Activated CD4-positive, CD25-positive, alpha-beta regulatory T cell (primary cell): Measurements from ENCODE around the gene IQGAP1.
"Not testable (repeated sequence)": the region's sequence is repeated elsewhere in the genome, so short reads cannot be mapped to it uniquely, and the experiment has no call there.

Experiments
- DNase-seq, 4 experiments: peaks; one replicate each; lab custom pipeline; 2025; lab: John Stamatoyannopoulos, UW

IQGAP1 gene

DNA sequence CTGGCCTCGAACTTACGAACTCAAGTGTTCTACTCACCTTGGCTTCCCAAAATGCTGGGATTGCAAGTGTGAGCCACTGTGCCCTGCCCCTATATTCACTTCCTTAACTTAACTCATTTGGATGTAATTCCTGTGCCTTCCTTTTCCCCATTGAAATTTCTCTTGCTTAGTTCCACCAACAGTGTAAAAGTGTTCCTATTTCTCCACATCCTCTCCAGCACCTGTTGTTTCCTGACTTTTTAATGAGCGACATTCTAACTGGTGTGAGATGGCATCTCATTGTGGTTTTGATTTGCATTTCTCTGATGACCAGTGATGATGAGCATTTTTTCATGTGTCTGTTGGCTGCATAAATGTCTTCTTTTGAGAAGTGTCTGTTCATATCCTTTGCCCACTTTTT is 21.5 kb downstream of the IQGAP1 start:
- not testable (repeated sequence) for DNase-seq

DNA sequence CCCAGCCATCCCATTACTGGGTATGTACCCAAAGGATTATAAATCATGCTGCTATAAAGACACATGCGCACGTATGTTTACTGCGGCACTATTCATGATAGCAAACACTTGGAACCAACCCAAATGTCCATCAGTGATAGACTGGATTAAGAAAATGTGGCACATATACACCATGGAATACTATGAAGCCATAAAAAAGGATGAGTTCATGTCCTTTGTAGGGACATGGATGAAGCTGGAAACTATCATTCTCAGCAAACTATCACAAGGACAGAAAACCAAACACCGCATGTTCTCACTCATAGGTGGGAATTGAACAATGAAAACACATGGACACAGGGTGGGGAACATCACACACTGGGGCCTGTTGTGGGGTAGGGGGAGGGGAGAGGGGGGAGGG is 22.3 kb downstream of the IQGAP1 start:
- not testable (repeated sequence) for DNase-seq

DNA sequence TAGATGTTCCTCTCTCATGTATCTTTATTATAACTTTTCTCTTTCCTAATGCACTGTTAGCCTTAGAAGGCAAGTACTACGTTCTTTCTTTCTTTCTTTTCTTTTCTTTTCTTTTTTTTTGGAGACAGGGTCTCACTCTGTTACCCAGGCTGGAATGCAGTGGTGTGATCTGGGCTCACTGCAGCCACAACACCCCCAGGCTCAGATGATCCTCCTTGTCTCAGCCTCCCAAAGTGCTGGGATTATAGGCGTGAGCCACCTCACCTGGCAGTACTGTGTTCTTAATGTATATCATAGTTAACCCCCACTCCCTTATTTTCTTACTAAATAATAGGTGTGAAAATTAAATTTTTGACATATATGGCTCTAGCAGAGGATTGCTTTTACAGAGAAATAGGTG is 23.1 kb downstream of the IQGAP1 start:
- no peak for DNase-seq

DNA sequence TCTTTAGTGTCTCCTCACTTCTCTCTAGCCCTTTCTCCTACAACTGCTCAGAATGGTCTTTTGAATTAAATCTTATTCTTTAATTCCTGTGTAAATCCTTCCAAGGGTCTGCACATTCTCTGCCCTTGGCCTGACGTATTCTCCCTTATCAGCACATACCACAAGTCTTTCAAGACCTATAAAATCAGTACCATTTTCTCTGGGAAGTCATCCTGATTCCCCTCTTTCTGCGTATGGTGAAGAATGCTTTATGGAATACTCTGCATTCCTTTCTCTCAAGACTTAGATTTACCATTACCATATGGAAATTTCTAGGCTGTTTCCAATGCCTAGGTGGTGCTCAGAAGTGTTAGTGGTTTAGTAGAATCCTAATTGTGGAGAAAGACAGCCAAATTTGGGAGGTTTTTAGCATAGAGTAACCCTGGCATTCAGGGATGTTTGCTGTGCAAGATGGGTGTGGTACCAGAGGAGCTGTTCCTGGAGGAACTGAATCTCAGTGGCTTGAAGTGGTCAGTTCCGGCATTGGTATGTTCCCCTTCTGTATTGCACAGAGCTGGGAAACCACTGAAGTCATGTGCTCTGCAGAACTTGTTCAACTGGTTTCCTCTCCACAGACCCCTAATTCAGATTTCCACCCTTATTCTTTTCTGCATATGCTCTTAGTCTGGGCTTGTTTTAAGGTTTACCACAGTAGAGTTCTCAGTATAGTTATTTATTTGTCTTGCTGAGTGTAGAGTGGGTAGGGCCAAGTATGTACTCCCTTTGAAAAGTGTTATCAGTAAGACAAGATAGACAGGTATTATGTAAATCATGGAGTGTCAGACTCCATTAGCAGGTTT is 24.5 kb downstream of the IQGAP1 start:
- no peak for DNase-seq

DNA sequence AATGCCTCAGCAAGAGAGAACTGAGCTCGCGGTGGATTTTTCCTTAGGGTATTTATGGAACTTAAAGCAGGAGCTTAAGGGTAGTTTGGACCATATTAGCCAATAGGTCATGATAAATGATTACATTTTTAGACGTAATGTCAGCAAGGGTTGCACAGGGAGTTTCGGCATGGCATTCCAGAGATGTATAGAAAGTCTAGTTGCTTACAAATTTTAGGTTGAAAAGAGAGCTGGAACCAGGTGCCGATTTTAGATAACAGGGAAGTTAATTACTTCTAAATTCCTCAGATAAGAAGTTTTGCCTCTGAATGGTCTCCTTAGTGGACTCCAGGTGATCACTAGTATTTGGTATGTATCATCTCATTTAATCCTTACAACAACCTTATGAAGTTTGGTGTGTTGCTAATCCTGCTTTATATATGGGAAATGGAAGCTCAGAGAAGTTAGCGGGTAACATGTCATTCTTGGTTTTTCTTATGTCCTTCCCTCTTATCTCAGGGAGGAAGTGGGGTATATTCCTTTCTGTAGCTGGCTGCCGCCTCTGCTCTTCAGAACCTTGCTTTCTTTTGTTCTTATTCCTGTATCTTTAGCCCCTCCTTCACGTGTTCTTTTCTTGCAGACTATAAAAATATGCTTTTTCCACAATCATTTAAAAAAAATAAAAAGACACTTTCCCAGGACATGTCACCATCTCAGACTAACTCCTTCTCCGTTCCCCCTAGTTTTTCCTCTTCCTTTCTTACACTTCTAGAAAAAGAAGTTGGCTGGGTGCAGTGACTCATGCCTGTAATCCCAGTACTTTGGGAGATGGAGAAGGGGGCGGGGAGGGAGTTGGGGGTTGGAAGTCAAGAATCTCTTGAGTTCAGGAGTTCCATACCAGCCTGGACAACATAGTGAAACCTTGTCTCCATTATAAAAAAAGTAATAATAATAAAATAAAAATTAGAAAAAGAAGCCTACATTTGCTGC is 25.7 kb downstream of the IQGAP1 start:
- no peak for DNase-seq

DNA sequence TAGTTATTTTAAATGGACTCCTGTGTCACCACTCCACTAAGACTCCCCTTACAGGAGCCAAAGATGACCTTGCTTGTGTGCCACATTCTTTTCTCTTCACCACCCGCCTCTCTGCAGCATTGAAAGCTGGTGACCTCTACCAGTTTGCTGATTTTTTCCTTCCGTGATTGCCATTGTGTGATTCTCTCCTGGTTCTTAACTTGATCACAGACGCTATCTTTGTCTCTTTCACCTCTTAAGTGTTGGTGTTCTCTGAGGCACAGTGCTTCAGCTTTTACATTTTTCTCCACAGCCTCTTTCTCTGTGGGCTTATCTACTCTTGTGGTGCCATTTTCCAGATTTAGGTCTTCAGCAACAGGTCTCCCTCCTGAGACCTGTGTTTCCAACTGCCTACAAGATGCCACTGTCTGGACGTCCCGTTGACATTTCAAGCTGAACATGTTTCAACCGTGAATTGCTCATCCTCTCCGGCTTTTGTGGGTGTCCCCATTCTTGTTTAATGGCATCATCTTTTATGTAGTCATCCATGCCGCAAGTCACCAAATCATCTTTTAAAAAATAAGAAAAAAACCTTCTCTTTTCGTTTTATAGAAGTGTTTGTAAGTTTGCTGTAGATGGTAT is 26.5 kb downstream of the IQGAP1 start:
- DNase-seq: no peak

DNA sequence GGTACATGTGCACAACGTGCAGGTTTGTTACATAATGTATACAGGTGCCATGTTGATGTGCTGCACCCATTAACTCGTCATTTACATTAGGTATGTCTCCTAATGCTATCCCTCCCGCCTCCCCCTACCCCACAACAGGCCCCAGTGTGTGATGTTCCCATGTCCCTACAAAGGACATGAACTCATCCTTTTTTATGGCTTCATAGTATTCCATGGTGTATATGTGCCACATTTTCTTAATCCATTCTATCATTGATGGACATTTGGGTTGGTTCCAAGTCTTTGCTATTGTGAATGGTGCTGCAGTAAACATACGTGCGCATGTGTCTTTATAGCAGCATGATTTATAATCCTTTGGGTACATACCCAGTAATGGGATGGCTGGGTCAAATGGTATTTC is 28.0 kb downstream of the IQGAP1 start:
- not testable (repeated sequence) for DNase-seq

DNA sequence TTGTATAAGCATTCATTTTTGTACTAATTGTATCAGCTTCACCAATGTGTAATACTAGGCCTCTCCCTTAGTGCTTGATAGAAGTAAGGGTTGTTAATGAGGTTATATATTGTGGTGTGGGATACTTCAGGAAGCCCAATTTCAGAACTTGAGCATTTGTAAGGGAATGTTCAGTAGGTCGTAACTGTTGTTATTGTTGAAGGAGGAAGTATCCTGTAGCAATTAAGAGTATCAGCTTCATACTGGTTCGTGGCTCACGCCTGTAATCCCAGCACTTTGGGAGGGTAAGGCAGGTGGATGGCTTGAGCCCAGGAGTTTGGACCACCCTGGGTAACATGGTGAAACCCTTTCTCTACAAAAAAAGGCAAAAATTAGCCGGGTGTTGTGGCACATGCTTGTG is 30.6 kb downstream of the IQGAP1 start:
- DNase-seq: no peak

DNA sequence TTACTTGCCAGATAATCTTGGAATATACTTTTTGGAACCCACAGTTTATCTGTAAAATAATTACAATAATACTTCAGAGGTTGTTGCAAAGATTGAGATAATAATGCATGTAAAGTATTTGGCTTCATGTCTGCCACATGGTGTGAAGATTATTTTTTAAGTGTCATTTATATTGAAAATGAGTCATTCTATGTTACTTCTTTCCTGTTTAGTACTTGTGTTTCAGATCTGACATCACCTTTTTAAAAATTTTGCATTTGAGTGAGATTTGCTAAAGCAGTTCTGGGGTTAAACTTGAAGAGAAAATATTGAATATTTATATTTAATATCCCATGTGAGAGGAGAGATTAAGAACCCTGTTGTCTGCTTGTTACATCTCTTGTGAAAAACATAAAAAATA is 31.2 kb downstream of the IQGAP1 start:
- no peak for DNase-seq

DNA sequence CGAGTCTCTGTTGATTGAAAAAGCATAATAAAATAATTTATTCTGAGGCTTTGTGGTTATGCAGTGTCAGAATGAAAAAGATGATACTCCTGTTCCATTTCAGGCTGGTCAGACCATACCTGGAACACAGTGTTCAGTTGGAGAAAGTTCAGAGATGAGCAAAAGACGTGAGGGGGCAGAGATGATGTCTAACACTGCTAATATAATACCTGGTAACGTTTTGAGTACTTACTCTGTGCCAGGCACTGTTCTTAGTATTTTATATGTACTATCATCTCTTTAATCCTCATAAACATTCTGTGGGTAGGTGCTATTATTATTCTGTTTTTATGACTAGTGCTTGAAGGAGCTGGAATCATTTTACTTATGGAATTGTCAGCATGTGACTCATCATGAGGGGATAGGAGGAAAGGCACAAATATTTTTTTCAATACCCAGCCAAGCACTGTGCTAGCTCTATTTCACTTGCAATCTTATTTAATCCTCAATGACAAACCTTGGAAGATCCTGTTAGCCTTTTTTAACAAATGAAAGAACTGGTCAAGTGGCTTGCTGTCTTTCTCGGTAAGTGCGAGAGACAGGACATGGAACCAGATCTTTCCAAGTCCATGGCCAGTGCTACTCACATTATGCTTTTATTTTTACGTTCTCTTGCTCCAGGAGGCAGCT is 31.8 kb downstream of the IQGAP1 start:
- no peak for DNase-seq

DNA sequence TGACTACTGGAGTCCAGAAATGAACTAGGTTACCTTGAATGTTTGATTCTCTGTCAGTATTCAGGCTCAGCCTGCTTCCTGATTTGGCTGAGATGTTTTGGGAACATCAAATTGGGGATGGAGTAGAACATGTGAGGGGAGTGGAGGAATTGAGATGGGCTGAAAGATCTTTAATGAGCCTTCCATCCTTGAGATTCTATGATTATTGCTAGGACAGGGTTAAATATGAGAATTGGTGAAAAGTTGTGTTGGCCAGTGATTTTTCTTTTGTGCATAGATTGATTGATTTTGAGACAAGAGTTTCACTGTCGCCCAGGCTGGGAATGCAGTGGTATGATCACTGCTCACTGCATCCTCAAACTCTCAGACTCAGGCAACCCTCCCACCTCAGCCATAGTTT is 32.4 kb downstream of the IQGAP1 start:
- DNase-seq: no peak

DNA sequence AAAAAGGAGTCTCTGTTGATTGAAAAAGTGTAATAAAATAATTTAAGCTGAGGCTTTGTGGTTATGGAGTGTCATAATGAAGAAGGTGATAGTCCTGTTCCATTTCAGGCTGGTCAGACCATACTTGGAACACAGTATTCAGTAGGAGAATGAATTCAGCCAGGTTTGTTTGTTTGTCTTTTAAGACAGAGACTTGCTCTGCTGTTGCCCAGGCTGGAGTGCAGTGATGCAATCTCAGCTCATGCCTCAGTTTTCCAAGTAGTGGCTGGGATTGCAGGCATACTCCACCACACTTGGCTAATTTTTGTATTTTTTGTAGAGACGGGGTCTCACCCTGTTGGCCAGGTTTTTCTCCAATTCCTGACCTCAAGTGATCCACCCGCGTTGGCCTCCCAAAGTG is 33.5 kb downstream of the IQGAP1 start:
- DNase-seq: no peak

DNA sequence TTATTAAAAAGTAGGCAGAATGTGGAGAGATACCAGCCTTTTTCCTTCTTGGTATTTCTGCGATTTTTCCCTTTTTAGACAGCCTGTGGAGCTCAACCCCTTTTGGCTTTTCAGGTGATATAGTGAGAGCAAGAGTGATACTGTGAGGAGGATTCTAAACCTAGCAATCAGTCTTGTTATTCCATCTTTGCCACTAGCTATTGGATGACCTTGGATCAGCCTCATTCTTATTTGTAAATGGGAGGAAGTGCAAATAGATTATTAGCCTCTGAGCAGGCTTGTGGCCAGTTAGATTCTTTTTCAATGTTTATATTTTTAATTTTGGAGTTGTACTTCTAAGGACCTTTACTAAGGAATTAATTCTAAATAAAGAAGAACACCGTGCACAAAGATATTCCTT is 34.0 kb downstream of the IQGAP1 start:
- no peak for DNase-seq

DNA sequence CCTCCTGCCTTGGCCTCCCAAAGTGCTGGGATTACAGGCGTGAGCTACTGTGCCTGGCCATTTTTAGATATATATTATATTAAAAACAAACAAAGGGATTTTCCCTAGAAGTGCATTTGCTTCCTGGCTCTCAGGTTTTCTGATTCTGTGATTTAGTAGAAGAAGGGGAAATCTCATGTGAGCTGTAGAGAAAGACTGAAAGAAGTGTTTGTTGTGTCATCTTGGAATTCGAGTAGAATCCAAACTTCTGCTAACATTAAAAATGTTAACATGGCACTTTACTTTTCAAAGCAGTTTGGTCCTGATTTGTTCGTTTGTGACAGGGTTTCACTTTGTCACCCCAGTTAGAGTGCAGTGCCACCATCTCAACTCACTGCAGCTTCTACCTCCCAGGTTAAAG is 34.9 kb downstream of the IQGAP1 start:
- no peak for DNase-seq

DNA sequence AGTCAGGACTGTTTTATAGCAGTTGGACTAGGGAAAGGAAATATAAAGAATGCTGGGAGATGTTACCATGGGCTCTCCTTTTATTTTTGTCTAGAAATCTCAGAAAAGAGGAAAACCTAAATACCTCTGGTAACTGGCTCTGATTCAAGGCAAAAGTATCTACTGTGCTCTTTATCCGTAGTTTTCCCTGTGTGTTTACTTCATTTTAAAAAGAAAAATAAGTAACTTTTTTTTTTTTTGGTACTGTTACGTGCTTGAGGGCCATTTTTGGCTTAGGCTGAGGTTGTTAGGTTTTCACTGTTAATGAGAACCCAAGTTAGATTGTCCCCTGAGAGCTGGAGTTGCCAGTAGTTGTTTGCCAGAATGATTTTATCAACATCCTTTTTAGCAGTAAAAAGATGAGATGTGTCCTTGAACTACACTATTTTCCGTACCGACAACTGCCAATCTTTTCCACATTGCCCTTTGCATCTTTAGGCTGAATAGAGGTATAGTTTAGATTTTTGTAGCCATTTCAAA is 35.8 kb downstream of the IQGAP1 start:
- DNase-seq: no peak

DNA sequence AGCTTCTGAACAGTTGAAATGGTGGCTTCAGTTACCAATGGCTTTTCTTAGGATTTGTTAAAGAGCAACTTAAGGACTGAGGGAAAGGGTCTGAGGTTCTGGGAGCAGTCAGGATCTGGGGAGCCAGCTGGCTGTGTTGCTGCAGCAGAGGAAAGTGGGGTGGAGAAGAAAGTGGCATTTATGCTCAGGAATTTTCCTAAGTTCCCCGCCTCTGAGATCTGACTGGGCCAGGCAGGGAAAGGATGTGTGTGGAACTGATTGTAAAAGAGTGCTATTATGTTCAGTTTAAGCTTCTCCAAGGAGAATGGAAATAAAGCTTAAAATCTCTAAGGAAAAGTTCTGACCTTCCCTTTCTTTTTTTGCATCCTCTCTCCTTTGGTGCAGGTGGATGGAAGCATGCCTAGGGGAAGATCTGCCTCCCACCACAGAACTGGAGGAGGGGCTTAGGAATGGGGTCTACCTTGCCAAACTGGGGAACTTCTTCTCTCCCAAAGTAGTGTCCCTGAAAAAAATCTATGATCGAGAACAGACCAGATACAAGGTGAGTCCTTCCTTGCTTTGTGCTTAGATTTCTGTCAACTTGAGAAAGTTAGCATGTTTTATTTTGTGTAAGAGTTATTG is 37.8 kb downstream of the IQGAP1 start:
- no peak for DNase-seq

DNA sequence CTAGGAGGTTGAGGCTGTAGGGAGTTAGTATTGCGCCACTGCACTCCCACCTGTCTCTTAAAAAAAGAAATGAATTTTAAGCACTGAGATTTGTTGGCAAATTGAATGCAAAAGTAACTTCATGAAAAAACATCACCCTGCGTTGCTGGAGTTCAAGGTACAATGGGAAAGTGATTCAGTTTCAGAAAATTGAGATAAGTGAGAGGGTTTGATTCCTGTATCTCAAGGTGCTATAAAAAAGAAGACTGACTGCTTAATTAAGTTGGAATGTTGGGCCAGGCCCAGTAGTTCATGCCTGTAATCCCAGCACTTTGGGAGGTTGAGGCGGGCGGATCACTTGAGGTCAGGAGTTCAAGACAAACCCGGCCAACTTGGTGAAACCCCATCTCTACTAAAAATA is 39.1 kb downstream of the IQGAP1 start:
- no peak for DNase-seq

DNA sequence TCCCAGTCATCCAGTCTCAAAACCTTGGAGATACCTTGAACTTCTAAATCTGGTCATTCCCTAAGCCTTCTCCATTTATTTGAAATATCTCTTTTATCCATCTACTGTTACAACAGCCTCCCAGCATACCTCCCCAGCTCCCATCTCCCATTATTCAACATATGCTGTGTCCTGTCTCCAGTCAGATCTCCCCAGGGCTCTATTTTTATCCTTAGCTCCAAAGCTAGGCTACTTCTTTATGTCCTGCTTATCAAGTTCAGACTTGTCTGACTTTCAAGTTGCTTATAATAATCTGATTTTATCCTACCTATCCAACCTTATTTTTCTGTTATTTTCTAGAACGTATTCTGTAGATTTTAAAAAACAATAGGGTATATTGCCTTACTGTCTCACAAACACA is 44.2 kb downstream of the IQGAP1 start:
- DNase-seq: no peak

DNA sequence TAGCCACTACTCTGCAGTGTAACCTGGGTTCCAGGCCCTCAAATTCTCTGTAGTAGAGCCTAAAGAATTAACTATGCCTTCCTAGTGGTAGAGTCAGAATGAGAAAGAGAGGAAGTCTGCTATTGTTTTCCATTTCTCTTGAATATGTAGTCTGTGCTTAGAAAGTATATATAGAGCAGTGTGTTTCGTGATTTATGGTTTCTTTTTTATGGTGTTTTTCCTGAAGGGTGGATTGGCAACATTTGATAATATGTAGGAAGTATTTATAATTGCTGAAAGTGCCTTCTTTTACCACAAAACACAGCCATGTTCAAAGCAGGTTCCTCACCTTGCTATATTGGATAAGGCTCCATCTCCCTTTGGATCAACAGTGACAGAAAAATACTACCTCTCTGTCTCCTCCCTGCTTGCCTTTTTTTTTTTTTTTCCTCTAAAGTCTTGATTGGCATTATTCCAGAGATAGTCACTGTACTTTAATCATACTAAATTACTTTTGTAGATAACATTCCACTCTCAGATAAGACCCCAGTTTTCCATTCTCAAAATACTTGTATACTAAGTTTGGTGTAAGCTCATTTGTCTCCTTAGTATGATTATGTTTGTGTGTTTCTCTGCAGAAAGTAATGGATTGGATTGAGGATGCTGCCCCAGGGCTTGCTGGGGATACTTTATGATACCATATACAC is 47.8 kb downstream of the IQGAP1 start:
- no peak for DNase-seq

DNA sequence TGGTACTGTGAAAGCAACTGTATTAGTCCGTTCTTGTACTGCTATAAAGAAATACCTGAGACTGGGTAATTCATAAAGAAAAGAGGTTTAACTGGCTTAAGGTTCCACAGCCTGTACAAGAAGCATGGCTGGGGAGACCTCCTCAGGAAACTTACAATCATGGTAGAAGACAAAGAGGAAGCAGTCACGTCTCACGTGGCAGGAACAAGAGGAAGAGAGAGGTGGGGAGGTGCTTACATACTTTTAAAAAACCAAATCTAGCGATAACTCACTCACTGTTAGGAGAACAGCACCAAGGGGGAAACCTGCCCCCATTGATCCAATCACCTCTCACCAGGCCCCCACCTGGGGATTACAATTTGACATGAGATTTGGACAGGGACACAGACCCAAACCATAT is 48.9 kb downstream of the IQGAP1 start:
- no peak for DNase-seq

DNA sequence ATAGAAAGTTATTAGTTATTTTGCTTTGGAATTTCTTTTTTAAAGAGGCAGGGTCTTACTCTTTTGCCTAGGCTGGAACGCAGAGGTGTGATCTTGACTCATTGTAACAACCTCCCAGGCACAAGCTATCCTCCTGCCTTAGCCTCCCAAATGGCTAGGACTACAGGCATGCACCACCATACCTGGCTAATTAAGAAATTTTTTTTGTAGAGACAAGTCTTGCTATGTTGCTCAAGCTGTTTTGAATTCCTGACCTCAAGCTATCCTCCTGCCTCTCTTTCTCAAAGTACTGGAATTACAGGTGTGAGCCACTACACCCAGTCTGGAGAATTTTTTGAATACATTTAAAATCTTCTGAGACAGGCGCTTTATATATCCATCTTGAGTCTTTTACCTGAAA is 49.5 kb downstream of the IQGAP1 start:
- DNase-seq: no peak
